WTC11 (cell line): ENCODE data around the gene KDELR1. TPM values are rescaled to one million over a fixed set of nuclear protein-coding genes. Genes with fewer than 3 reads are reported as not detected.

Experiments used
- ATAC-seq: fragments of 200-7000 bp; cut with Tn5 transposase; 2 replicates; pipeline ENCODE4 v1.10.0; 2021; ENCODE audit warnings: mild to moderate bottlenecking, moderate library complexity
- CTCF ChIA-PET: fragments of 300-600 bp; sonication (Branson Sonifier 250); formaldehyde crosslinking; loops from one replicate; lab custom pipeline; 2021; ENCODE audit warnings: antibody characterized with exemption; lab: Charles Lee
- POLR2A ChIA-PET: fragments of 350-600 bp; sonication (Branson Sonifier 250); formaldehyde crosslinking; loops from one replicate; lab custom pipeline; 2021; ENCODE audit warnings: antibody characterized with exemption; lab: Charles Lee
- DNase-seq: peaks from one replicate; pipeline ENCODE4 v3.0.0; 2021; ENCODE audit warnings: low spot score
- H3K27ac Mint-ChIP-seq: 2 replicates; pipeline ENCODE4 v1.8.0; 2021; ENCODE audit warnings: mixed read lengths
- H3K27me3 Mint-ChIP-seq: 2 replicates; pipeline ENCODE4 v1.8.0; 2021; ENCODE audit warnings: low read depth, mild to moderate bottlenecking, moderate library complexity, mixed read lengths
- H3K36me3 Mint-ChIP-seq: 2 replicates; pipeline ENCODE4 v1.8.0; 2021; ENCODE audit warnings: mixed read lengths
- H3K4me1 Mint-ChIP-seq: 2 replicates; pipeline ENCODE4 v1.8.0; 2022; ENCODE audit warnings: mixed read lengths
- H3K4me3 Mint-ChIP-seq: 2 replicates; pipeline ENCODE4 v1.8.0; 2021; ENCODE audit warnings: mild to moderate bottlenecking, moderate library complexity, mixed read lengths
- H3K9me3 Mint-ChIP-seq: 2 replicates; pipeline ENCODE4 v1.8.0; 2021; ENCODE audit warnings: mixed read lengths
- ARID4B ChIP-seq: sonication (generic); formaldehyde crosslinking; IDR thresholded peaks from 2 replicates; pipeline ENCODE4 v1.8.0; 2023; ENCODE audit warnings: missing genetic modification reagents, mild to moderate bottlenecking, borderline replicate concordance
- ATF1 ChIP-seq: sonication (generic); formaldehyde crosslinking; IDR thresholded peaks from 2 replicates; pipeline ENCODE4 v1.8.1; 2023; ENCODE audit warnings: mild to moderate bottlenecking, moderate library complexity, missing genetic modification reagents
- CREM ChIP-seq: sonication (generic); formaldehyde crosslinking; IDR thresholded peaks from 2 replicates; pipeline ENCODE4 v1.8.1; 2022; ENCODE audit warnings: mild to moderate bottlenecking, missing genetic modification reagents, moderate library complexity
- ETV6 ChIP-seq: sonication (generic); formaldehyde crosslinking; IDR thresholded peaks from 2 replicates; pipeline ENCODE4 v1.8.1; 2022; ENCODE audit warnings: mild to moderate bottlenecking, missing genetic modification reagents
- FOXP1 ChIP-seq: sonication (generic); formaldehyde crosslinking; IDR thresholded peaks from 2 replicates; pipeline ENCODE4 v1.8.0; 2022; ENCODE audit warnings: missing genetic modification reagents, mild to moderate bottlenecking, moderate library complexity, borderline replicate concordance
- HMGA2 ChIP-seq: fragments of 250-450 bp; sonication (Bioruptor Pico); IDR thresholded peaks from 2 replicates; pipeline ENCODE4 v1.4.0; 2021; ENCODE audit warnings: mild to moderate bottlenecking, moderate library complexity
- NR1H2 ChIP-seq: sonication (generic); formaldehyde crosslinking; IDR thresholded peaks from 2 replicates; pipeline ENCODE4 v1.9.0; 2021; ENCODE audit warnings: mild to moderate bottlenecking, moderate library complexity, missing genetic modification reagents
- SOX15 ChIP-seq: fragments of 250-450 bp; sonication (Bioruptor Pico); IDR thresholded peaks from 2 replicates; pipeline ENCODE4 v1.9.0; 2021; ENCODE audit warnings: mild to moderate bottlenecking
- TP53 ChIP-seq: sonication (generic); formaldehyde crosslinking; IDR thresholded peaks from 2 replicates; pipeline ENCODE4 v1.8.1; 2023; ENCODE audit warnings: mild to moderate bottlenecking, missing genetic modification reagents
- USF2 ChIP-seq: sonication (generic); formaldehyde crosslinking; IDR thresholded peaks from 2 replicates; pipeline ENCODE4 v1.8.1; 2023; ENCODE audit warnings: mild to moderate bottlenecking, missing genetic modification reagents, moderate library complexity
- ZBTB21 ChIP-seq: sonication (generic); formaldehyde crosslinking; IDR thresholded peaks from 2 replicates; pipeline ENCODE4 v1.8.1; 2023; ENCODE audit warnings: mild to moderate bottlenecking, missing genetic modification reagents, borderline replicate concordance
- ZNF121 ChIP-seq: sonication (generic); formaldehyde crosslinking; IDR thresholded peaks from 2 replicates; pipeline ENCODE4 v1.8.0; 2023; ENCODE audit warnings: missing genetic modification reagents
- ZNF281 ChIP-seq: sonication (generic); formaldehyde crosslinking; IDR thresholded peaks from 2 replicates; pipeline ENCODE4 v1.8.0; 2023; ENCODE audit warnings: mild to moderate bottlenecking, missing genetic modification reagents
- ZNF396 ChIP-seq: fragments of 250-450 bp; sonication (Bioruptor Pico); IDR thresholded peaks from 2 replicates; pipeline ENCODE4 v1.8.0; 2021; ENCODE audit warnings: mild to moderate bottlenecking, moderate library complexity, borderline replicate concordance
- ZNF423 ChIP-seq: fragments of 250-450 bp; sonication (Bioruptor Pico); IDR thresholded peaks from 2 replicates; pipeline ENCODE4 v2.1.2; 2022; ENCODE audit warnings: mild to moderate bottlenecking, moderate library complexity
- ZNF512 ChIP-seq: sonication (generic); formaldehyde crosslinking; IDR thresholded peaks from 2 replicates; pipeline ENCODE4 v1.8.1; 2022; ENCODE audit warnings: missing genetic modification reagents, borderline replicate concordance
- ZSCAN18 ChIP-seq: fragments of 250-450 bp; sonication (Bioruptor Pico); IDR thresholded peaks from 2 replicates; pipeline ENCODE4 v2.1.2; 2022; ENCODE audit warnings: mild to moderate bottlenecking, moderate library complexity
- total RNA-seq: library from RNA; stranded (reverse); gene quantifications from 3 replicates; pipeline ENCODE4 v1.2.3, GENCODE V29; 2021

The KDELR1 gene
- total RNA-seq, 1 experiment from 2014 or later: 207 TPM

DNA sequence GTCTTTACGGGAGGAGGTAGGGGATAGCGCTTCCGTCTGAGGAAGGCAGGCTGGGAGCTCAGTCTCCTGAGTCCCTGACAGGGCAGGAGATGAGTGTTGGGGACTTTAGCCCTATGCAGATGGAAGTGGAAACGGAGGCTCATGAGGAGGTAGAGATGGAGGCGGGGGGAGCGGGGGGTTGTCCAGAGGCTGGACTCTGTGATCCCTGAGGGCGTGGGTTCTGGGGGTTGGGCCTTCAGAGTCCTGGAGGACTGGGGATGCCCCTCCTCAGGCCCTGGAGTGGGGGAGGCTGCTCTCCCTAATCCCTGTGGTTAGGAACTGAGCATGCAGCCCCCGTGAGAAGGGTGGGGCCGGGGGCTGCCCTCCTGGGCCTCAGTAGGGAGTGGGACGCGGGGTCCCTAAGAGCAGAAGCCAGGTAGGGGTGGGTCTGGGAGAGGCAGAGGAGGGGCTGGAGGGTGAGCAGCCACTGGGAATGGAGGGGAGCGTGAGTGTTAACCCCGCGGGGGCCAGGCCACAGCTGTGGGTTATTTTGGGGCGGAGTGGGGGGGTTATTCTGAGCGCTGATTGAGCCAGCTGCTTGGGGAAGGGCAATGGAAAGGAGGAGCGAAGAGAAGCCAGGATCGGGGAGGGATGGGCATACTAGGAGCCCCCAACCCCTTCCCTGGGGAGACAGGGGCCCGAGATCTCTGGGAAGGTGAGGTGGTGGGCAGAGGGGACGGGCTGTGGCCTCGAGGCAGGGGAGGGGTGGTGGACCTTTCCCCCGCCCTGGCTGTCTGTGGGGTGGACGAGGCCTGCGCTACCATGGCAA is 4.9 kb upstream of the KDELR1 start:
- no peak for ATAC-seq
- no peak for DNase-seq
- Mint-ChIP-seq H3K9me3 (no peaks in the 10 kb centered on the region), H3K4me1 (peaks cover 63% of the 10 kb centered on the region), H3K36me3 (no peaks in the 10 kb centered on the region), H3K4me3 (peak overlapping the region; percentile 59), H3K27ac (no peak overlapping the region), H3K27me3 (peaks cover 60% of the 10 kb centered on the region)
- TF ChIP-seq ZNF121 (CRISPR knock-in tag) (0 out of 2 replicates have a peak, but pooled peaks have one; percentile 8), ZSCAN18 (CRISPR knock-in tag) (no peak), ETV6 (CRISPR knock-in tag) (no peak), FOXP1 (CRISPR knock-in tag) (0 out of 2 replicates have a peak, but pooled peaks have one; percentile 46)
- ChIA-PET POLR2A (interaction anchor here (1.2 kb wide), 1 partner anchor 9 kb away, joined by 3 read pairs; no protein-coding TSS in a partner anchor), CTCF (interaction anchor here (0.6 to 1.4 kb wide), 5 partner anchors 10 to 316 kb away, joined by 3 to 5 read pairs (median 5); no protein-coding TSS in a partner anchor)

DNA sequence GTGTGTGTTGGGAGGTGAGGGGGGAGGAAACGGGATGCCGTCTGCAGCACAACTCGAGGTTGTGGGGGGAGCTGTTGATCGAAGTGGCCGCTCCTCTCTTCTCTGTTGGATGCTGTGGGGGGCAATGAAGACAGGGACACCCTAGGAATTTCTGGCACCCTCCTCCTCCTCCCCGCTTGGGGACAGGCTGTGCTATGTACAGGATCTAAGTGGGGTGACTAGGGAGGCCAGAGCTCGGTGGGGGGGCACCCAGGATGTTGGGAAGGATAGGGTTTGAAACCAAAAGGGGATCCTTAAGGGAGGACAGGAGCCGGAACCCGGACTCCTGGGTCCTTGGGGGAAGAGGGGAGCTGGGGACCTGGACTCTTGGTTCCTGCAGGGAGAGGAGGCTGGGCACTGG is 4.1 kb upstream of the KDELR1 start:
- no peak for DNase-seq
- Mint-ChIP-seq H3K36me3 (no peaks in the 10 kb centered on the region), H3K4me1 (peaks cover 56% of the 10 kb centered on the region), H3K27ac (no peak overlapping the region), H3K4me3 (peak overlapping the region; percentile 59), H3K9me3 (no peaks in the 10 kb centered on the region), H3K27me3 (peaks cover 60% of the 10 kb centered on the region)
- TF ChIP-seq USF2 (CRISPR knock-in tag): no peak
- no peak for TF ChIP-seq HMGA2 (CRISPR knock-in tag)
- TF ChIP-seq ZNF423: no peak
- no peak for TF ChIP-seq SOX15
- no peak for TF ChIP-seq CREM (CRISPR knock-in tag)
- no peak for TF ChIP-seq TP53 (CRISPR knock-in tag)
- no peak for TF ChIP-seq ZNF512 (CRISPR knock-in tag)
- TF ChIP-seq ARID4B: no peak
- no peak for TF ChIP-seq ZNF396 (CRISPR knock-in tag)
- TF ChIP-seq ZBTB21 (CRISPR knock-in tag): no peak
- TF ChIP-seq ZNF281: no peak
- TF ChIP-seq NR1H2 (CRISPR knock-in tag): no peak
- no peak for TF ChIP-seq ATF1 (CRISPR knock-in tag)
- ChIA-PET CTCF (interaction anchor here (0.6 to 1.4 kb wide), 7 partner anchors 11 to 316 kb away, joined by 3 to 5 read pairs (median 4); no protein-coding TSS in a partner anchor), POLR2A (interaction anchor here (0.6 to 1.2 kb wide), 3 partner anchors 9 to 20 kb away, joined by 3 to 6 read pairs (median 3); no protein-coding TSS in a partner anchor)
- no peak for ATAC-seq
